Adrenal gland (tissue), 12 donors: ENCODE data around the gene FASN. TPM values are rescaled to one million over a fixed set of nuclear protein-coding genes. Genes with fewer than 3 reads are reported as not detected.

Experiments
- DNase-seq, 7 donors: peaks; one replicate each; pipeline ENCODE4 v3.0.0-alpha.2; 2019 to 2020
- H3K27ac ChIP-seq, 5 donors: fragments of 200-600 bp; sonication (generic) in 4 of 5; 1 replicate in 3 of 5; 2 replicates in 2 of 5; pipeline versions ENCODE4 v1.5.1 to v1.8.0; 2016 to 2020; ENCODE audit warnings: mild to moderate bottlenecking in 1 of 5
- H3K27me3 ChIP-seq: fragments of 200-600 bp; 2 replicates; pipeline ENCODE4 v1.8.0; 2021
- H3K36me3 ChIP-seq, 2 donors: fragments of 200-600 bp; replicated peaks in 1 of 2; 1 replicate in 1 of 2; 2 replicates in 1 of 2; pipeline versions ENCODE4 v1.5.1 to v1.8.0; 2018 to 2022
- H3K4me1 ChIP-seq, 2 donors: fragments of 200-600 bp; replicated peaks in 1 of 2; 1 replicate in 1 of 2; 2 replicates in 1 of 2; pipeline versions ENCODE4 v1.5.1 to v1.8.0; 2018 to 2021
- H3K4me3 ChIP-seq, 4 donors: fragments of 200-600 bp; sonication (generic) in 3 of 4; one replicate each; pipeline ENCODE4 v1.5.1; 2016 to 2018
- H3K9me3 ChIP-seq, 3 donors: fragments of 200-600 bp; sonication (generic) in 1 of 3; replicated peaks in 1 of 3; 1 replicate in 2 of 3; 2 replicates in 1 of 3; pipeline versions ENCODE4 v1.5.1 to v1.8.0; 2016 to 2021
- POLR2A ChIP-seq, 2 donors: fragments of 450-650 bp; IDR thresholded peaks; one replicate each; pipeline ENCODE4 v1.6.1; 2017; ENCODE audit warnings: antibody characterized with exemption in 2 of 2, mild to moderate bottlenecking in 2 of 2, moderate library complexity in 1 of 2
- WGBS, 4 donors: extraction: QIAGEN DNeasy Blood & Tissue Kit in 2 of 4; methylation state at CpG; one replicate each; pipeline versions ENCODE4 v1.1.5 to v1.1.7; 2013 to 2017; 5-methylcytosine and 5-hydroxymethylcytosine counted together
- intact Hi-C, 2 donors: fragments of 100-400 bp; cut with DNase I; formaldehyde crosslinking; loops; one replicate each; pipeline versions ENCODE4 v1.14.1 to v1.15.0; 2022 to 2023
- polyA plus RNA-seq, 3 donors: library from polyadenylated mRNA; stranded (reverse); fragments of 200-250 nt in 2 of 3; fragments of 350-450 nt in 1 of 3; fragmentation: Illumina TruSeq in 1 of 3; extraction: RNeasy Lipid Tissue Mini Kit (QIAGEN cat#74804) in 1 of 3; gene quantifications; one replicate each; pipeline ENCODE4 v1.2.3, GENCODE V29; 2013 to 2014
- total RNA-seq, 9 donors: library from RNA; depleted of rRNA in 4 of 9; stranded (reverse); fragments of >200 nt in 4 of 9; fragments of 120-200 nt in 1 of 9; fragmentation: NEBNext Ultra II Directional in 1 of 9; extraction: Animal tissue kit (Norgen Biotek cat#: 25700) in 1 of 9; gene quantifications; one replicate each; pipeline versions ENCODE4 v1.1.0 to v1.2.4, GENCODE V29; 2013 to 2023
- TF ChIP-seq, protein P1 (sequence below), 6 experiments: fragments of 450-650 bp in 4 of 6; fragments of 200-600 bp in 2 of 6; sonication (generic) in 1 of 6; IDR thresholded peaks; 1 replicate in 5 of 6; 2 replicates in 1 of 6; pipeline versions ENCODE4 v1.5.1 to v1.8.0; 2016 to 2021; ENCODE audit warnings: antibody characterized with exemption in 6 of 6, mild to moderate bottlenecking in 2 of 6, moderate library complexity in 1 of 6
- donor health status: healthy with polysubstance abuse.
- donor health status: Bipolar disorder and iron deficiency.
- donor health status: DM: yes; HTN: yes; CAD: no.
- donor health status: DM: no; HTN: no; CAD: no.
- donor health status: DM: no; HTN: no; CAD: no.
- donor health status: DM: yes; HTN: yes; CAD: no.

Gene FASN
- total and polyA plus RNA-seq, 12 donors: 18.9 to 276 (median 79.7) TPM

DNA sequence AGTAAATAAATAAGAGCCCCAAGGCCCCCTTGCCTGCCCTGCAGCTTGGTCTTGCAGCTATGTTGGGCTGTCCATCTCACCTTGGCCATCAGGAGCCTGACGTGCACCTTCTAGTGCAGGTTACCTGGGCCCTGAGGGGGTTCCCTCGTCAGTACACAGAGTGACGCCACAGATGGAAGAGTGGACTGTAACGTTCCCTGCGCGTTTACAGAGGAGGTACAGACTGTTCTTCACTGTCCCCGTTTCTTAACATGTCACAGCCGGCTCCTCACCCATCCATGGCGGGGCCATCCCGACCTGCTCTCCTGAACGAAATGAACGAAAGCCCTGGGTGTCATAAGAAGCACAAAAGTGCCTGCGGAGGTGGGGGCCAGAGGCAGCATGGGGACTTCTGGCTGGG, 15.9 kb upstream of the FASN start:
- DNase-seq: no peak
- intact Hi-C loops: loop anchor here in 1 of 2 donors (5.0 kb wide), 1 partner anchor 313 kb away; no protein-coding TSS in a partner anchor
- Histone ChIP-seq H3K27me3 (no peaks in the 10 kb centered on the region), H3K36me3 (peaks cover 0 to 7% of the 10 kb centered on the region in 2 donors), H3K4me3 (no peak overlapping the region), H3K27ac (no peak overlapping the region), H3K4me1 (no peaks in the 10 kb centered on the region), H3K9me3 (no peaks in the 10 kb centered on the region)
- 93 to 95% (median 95%) methylated on average over 13 of the region's 13 CpGs for WGBS, 4 donors
- TF ChIP-seq, protein P1, sequence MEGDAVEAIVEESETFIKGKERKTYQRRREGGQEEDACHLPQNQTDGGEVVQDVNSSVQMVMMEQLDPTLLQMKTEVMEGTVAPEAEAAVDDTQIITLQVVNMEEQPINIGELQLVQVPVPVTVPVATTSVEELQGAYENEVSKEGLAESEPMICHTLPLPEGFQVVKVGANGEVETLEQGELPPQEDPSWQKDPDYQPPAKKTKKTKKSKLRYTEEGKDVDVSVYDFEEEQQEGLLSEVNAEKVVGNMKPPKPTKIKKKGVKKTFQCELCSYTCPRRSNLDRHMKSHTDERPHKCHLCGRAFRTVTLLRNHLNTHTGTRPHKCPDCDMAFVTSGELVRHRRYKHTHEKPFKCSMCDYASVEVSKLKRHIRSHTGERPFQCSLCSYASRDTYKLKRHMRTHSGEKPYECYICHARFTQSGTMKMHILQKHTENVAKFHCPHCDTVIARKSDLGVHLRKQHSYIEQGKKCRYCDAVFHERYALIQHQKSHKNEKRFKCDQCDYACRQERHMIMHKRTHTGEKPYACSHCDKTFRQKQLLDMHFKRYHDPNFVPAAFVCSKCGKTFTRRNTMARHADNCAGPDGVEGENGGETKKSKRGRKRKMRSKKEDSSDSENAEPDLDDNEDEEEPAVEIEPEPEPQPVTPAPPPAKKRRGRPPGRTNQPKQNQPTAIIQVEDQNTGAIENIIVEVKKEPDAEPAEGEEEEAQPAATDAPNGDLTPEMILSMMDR (IDR thresholded peaks at IDR 0.05): no peak

DNA sequence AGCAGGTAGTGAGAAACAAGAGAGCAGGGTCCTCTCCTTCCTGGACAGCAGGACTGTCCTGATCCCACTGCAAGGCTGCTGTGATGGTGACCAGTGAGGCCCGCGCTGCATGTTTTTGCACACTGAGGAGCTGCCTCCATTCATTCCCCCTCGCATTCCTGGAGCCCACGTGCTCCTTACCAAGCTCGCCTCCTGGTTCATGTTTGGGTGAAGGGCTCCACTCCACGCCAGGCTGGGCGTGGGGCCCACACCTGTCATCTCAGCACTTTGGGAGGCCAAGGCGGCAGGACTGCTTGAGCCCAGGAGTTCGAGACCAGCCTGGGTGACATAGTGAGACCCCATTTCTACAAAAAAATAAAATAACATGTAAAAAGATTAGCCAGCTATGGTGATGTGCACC, 15.4 kb upstream of the FASN start:
- Histone ChIP-seq H3K27me3 (no peaks in the 10 kb centered on the region), H3K4me3 (no peak overlapping the region), H3K27ac (no peak overlapping the region), H3K4me1 (no peaks in the 10 kb centered on the region), H3K9me3 (no peaks in the 10 kb centered on the region), H3K36me3 (peaks cover 0 to 7% of the 10 kb centered on the region in 2 donors)
- intact Hi-C loops: loop anchor here in 1 of 2 donors (5.0 kb wide), 1 partner anchor 314 kb away; no protein-coding TSS in a partner anchor
- TF ChIP-seq POLR2A (IDR thresholded peaks at IDR 0.05): no peak
- TF ChIP-seq, protein P1 (IDR thresholded peaks at IDR 0.05): no peak
- 81 to 95% (median 90%) methylated on average over 9 of the region's 9 CpGs for WGBS, 4 donors
- DNase-seq: no peak

DNA sequence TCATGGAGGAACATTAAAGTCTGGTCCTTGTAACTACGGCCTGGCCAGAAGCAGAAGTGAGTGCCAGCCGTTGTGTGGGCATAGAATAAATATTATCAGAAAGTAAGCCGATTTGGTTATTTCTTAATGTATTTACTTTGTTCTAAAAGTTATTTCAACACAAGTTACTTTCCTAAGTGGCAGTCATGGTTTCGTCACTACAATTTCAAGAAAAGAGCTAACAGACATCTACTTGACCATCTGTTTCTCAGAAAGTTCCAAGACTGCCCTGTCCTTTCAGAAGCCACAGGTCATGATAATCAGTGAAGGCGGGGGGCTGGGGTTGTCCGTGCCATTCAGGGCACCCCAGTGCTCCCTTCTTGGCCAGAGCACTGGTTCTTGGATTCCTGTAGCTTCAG, 14.9 kb upstream of the FASN start:
- Histone ChIP-seq H3K27me3 (no peaks in the 10 kb centered on the region), H3K4me3 (no peak overlapping the region), H3K36me3 (peaks cover 0 to 7% of the 10 kb centered on the region in 2 donors), H3K4me1 (no peaks in the 10 kb centered on the region), H3K9me3 (no peaks in the 10 kb centered on the region), H3K27ac (no peak overlapping the region)
- TF ChIP-seq, protein P1 (IDR thresholded peaks at IDR 0.05): no peak
- no peak for TF ChIP-seq POLR2A (IDR thresholded peaks at IDR 0.05)
- intact Hi-C loops: loop anchor here in 1 of 2 donors (5.0 kb wide), 1 partner anchor 314 kb away; no protein-coding TSS in a partner anchor
- WGBS, 4 donors: 83 to 89% (median 86%) methylated on average over 6 of the region's 6 CpGs
- DNase-seq: no peak

DNA sequence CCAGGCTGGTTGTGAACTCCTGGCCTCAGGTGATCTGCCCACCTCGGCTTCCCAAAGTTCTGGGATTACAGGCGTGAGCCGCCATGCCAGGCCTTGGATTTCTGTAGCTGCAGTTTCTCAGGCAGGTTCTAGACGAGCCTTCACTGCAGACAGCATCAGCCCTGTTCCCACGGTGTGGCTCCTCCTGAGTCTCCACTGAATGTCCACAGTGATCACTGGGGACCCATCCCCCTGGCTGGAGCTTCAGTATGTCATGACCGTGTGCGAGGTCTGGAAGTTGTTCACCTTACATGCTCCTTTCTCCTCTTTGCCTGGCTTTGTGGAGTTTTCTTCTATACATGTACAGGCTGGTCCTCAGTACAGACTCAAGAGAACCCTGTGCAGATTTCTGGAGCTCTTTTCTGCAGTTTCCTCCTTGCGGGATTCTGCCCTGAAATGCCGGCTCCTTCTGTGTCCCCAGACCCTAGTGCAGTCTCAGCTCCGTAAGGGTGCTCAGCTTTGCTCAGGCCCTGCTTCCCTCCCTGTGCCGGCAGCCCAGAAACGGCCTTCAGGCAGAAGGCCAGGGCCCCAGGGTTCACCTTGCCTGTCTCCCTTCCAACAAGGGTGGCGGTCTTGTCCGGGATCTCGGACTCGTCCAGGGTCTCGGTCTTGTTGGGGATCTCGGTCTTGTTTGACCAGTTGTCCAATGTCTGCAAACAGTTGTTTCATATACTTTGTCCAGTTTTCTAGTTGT, 14.3 kb upstream of the FASN start:
- WGBS, 4 donors: 85 to 93% (median 88%) methylated on average over 16 to 18 of the region's 18 CpGs
- Histone ChIP-seq H3K27me3 (no peaks in the 10 kb centered on the region), H3K4me3 (no peak overlapping the region), H3K9me3 (no peaks in the 10 kb centered on the region), H3K4me1 (no peaks in the 10 kb centered on the region), H3K27ac (no peak overlapping the region), H3K36me3 (peaks cover 0 to 7% of the 10 kb centered on the region in 2 donors)
- no peak for DNase-seq
- intact Hi-C loops: loop anchor here in 1 of 2 donors (5.0 kb wide), 1 partner anchor 315 kb away; no protein-coding TSS in a partner anchor
- no peak for TF ChIP-seq POLR2A (IDR thresholded peaks at IDR 0.05)
- TF ChIP-seq, protein P1 (IDR thresholded peaks at IDR 0.05): no peak
